Stimulated activated naive CD8-positive, alpha-beta T cell treated with anti-CD3 and anti-CD28 coated beads, Interleukin-15, amount 100 ng/mL, for 72 hours (primary cell): Measurements from ENCODE around the gene ITGB2.
"Not testable (repeated sequence)": the region's sequence is repeated elsewhere in the genome, so short reads cannot be mapped to it uniquely, and the experiment has no call there.

ENCODE experiments used
- ATAC-seq: fragments of 150-1000 bp; cut with Tn5 transposase; 2 replicates; pipeline ENCODE4 v1.10.0; 2021; ENCODE audit warnings: mild to moderate bottlenecking, moderate library complexity
- DNase-seq, 2 donors: peaks; one replicate each; pipeline ENCODE4 v3.0.0; 2021 to 2022
- H3K27ac Mint-ChIP-seq, 2 donors: one replicate each; pipeline ENCODE4 v1.8.0; 2022; ENCODE audit warnings: mild to moderate bottlenecking in 2 of 2, mixed read lengths in 2 of 2, moderate library complexity in 2 of 2
- H3K27me3 Mint-ChIP-seq: one replicate; pipeline ENCODE4 v1.8.0; 2022; ENCODE audit warnings: mixed read lengths
- H3K4me1 Mint-ChIP-seq: one replicate; pipeline ENCODE4 v1.8.0; 2022; ENCODE audit warnings: mild to moderate bottlenecking, mixed read lengths
- H3K4me3 Mint-ChIP-seq, 2 donors: one replicate each; pipeline ENCODE4 v1.8.0; 2022; ENCODE audit warnings: mild to moderate bottlenecking in 2 of 2, mixed read lengths in 2 of 2, moderate library complexity in 1 of 2
- H3K9me3 Mint-ChIP-seq, 2 donors: one replicate each; pipeline ENCODE4 v1.8.0; 2022; ENCODE audit warnings: mixed read lengths in 2 of 2

Gene ITGB2

DNA sequence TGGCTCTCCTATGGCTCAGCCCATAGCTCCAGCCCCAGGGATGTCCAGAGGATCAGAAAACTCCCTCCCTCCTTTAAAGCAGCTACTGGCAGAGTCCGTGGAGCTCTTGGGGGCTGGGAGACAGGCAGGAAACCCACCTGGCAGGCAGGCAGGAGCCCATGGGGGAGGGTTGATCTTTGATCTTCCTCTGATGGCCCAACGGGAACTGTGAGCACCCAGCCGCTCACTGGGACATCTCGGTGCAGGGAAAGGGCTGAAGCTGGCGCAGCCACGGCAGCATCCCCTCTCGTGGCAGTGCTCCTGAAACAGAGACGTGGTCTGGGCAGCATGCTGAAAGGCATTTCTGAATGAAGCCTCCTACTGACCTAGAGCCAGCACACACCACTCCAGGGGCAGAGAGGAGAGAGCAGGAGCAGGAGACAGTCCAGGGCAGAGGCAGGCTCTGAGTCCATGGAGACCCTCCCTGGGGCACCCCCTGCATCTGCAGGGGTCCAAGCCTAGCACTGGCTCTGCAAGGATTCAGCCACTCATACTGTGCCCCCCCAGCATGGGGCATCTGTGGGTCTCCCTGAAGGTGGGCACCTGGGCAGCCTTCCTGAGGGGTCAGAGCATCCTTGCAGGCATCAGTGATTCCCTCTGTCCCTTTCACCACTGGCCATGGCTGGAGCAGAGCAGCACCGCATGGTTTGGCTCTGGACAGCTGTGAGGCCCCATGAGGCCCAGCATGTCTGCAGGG lies 14.3 kb upstream of the ITGB2 start:
- Mint-ChIP-seq H3K4me3 (no peak overlapping the region), H3K27me3 (no peaks in the 10 kb centered on the region), H3K4me1 (peaks cover 36% of the 10 kb centered on the region), H3K9me3 (no peaks in the 10 kb centered on the region), H3K27ac (no peak overlapping the region)
- ATAC-seq (no peak), DNase-seq (no peak)

DNA sequence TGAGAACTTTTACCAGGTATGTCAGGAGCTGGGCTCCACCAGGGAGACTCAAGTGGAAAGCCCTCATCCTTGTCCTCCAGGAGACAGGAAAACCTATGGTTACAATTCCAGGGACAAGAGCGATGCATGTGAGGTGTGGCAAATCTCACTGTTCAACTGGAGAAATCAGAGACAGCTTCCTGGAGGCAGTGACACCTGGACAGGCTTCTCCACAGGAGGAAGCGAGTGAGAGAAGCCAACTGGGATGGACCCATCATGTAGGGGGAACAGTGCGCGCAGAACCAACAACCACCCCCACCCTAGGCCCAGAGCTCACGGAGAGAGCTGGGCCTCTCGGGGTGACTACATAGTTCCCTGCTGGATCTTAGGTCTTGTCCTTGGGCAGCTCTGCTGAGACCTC lies 13.6 kb upstream of the ITGB2 start:
- no peaks in the 10 kb centered on the region for H3K27me3 Mint-ChIP-seq
- DNase-seq (no peak), ATAC-seq (no peak)
- H3K4me1 Mint-ChIP-seq = peaks cover 39% of the 10 kb centered on the region
- H3K4me3 Mint-ChIP-seq = no peak overlapping the region
- H3K27ac Mint-ChIP-seq = no peak overlapping the region
- no peaks in the 10 kb centered on the region for H3K9me3 Mint-ChIP-seq

DNA sequence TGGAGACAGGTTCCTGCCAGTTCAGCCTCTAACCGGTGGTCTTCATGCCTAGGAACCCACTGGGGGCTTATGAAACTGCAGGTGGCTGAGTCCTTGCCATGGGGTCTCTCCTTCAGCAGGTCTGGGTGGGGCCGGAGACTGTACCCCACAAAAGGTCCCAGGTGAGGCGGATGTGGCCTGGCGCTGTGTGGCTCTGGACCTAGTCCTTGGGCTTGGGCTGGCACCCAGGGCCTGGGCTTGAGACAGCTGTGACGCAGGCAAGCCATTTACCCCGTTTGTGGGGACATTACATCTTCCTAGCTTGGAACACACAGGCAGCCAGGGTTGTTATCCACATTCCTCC lies 13.2 kb upstream of the ITGB2 start:
- peaks cover 39% of the 10 kb centered on the region for H3K4me1 Mint-ChIP-seq
- H3K27me3 Mint-ChIP-seq = no peaks in the 10 kb centered on the region
- DNase-seq (no peak), ATAC-seq (no peak)
- no peak overlapping the region for H3K4me3 Mint-ChIP-seq
- no peaks in the 10 kb centered on the region for H3K9me3 Mint-ChIP-seq
- no peak overlapping the region for H3K27ac Mint-ChIP-seq

DNA sequence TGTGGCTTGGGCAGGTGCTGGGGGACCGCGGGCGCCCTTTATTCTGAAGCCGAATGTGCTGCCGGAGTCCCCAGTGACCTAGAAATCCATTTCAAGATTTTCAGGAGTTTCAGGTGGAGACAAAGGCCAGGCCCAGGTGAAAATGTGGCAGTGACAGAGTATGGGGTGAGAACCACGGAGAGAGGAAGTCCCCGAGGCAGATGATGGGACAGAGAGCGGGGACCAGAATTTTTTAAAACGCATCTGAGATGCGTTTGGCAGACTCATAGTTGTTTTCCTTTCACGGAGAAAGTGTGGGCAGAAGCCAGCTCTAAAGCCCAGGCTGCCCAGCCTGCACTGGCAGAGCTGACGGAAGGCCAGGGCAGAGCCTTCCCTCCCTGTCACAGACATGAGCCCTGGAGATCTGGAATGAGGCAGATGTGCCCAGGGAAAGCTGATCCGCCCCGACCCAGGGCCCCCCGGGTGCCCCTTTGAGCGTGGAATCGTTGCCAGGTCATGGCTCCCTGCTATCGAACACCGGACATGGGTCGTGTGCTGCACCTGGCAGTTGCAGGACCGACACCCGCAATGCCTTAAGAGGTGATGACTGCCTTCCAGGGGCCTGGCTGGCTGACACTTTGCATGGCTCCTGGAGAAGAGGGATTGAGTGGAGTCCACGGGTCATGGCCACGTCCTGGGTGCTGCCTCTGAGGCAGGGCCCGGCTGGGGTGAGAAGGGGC lies 12.7 kb upstream of the ITGB2 start:
- H3K4me3 Mint-ChIP-seq = peak overlapping the region in 1 of 2 donors; percentile 92
- H3K4me1 Mint-ChIP-seq = peaks cover 39% of the 10 kb centered on the region
- no peaks in the 10 kb centered on the region for H3K9me3 Mint-ChIP-seq
- DNase-seq = no peak
- no peaks in the 10 kb centered on the region for H3K27me3 Mint-ChIP-seq
- no peak for ATAC-seq
- no peak overlapping the region for H3K27ac Mint-ChIP-seq

DNA sequence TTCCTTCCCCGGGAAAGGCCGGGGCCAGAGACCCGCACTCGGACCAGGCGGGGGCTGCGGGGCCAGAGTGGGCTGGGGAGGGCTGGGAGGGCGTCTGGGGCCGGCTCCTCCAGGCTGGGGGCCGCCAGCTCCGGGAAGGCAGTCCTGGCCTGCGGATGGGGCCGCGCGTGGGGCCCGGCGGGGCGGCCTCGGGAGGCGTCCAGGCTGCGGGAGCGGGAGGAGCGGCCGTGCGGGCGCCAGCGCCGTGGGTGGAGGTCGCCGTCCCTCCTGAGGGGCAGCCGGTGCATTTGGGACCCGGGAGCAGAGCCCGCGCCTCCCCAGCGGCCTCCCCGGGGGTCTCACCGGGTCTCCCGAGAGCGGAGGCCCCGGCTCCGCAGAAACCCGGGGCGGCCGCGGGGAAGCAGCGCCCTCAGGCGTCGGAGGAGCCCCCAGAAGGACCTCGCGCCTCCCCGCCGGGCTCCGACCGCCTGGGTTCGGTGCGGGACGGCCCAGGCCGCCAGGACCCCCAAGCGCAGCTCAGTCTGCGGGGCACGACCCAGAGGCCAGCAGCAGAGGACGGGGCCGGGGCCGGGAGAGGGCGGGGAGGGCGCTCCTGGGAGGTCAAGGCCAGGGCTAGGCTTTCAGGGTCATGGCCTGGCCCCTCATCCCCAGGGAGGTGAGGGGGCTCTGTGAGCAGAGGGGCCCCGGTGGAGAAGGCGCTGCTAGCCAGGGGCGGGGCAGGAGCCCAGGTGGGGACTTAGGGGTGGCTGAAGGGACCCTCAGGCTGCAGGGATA lies 11.9 kb upstream of the ITGB2 start:
- Mint-ChIP-seq H3K4me3 (peak overlapping the region; percentile 74 to 92), H3K9me3 (no peaks in the 10 kb centered on the region), H3K4me1 (peaks cover 47% of the 10 kb centered on the region), H3K27me3 (no peaks in the 10 kb centered on the region), H3K27ac (no peak overlapping the region)
- DNase-seq = peak in 1 of 2 donors; percentile 79
- ATAC-seq = peak; percentile 44

DNA sequence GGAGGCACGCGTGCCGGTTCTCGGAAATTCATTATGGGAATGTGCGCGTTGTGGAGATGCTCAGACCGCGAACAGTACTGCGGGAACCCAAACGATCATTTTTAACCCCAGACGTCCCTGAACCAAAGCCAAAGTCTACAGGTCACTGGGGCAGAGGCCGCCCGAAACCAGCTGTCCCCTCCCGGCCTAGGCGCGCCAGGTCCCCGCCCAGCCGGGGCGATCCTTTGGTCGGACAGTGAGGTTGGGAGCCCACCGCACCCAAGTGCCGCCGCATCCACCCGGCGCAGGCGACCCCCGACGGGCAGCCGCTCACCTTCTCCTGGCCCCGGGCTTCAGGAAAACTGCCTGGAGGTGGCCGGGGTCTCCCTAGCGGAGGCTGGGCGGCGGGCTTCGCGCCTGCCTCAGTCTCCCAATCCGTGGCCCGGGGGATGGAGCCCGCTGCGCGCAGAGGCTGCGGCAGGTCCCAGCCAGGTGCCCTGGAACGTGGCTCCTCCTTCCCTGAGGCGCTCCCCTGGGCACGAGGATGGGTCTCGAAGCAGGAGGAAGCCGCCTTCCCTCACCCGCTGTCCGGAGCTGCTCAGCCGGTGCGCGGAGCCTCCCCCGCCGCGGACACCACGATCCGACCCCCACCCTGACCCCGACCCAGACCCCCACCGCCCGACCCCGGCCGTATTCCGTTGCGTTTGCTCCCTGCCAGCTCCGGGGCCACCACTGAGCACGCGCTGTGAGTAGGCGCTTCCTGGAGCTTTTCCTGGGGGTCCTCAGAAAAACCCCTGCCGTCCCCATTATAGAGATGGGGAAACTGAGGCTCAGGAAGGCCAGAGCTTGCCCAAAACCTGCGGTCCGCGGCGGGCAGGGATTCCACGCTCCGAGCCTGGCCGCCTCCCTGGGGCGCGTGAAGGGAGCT lies 11.1 kb upstream of the ITGB2 start:
- peaks cover 55% of the 10 kb centered on the region for H3K4me1 Mint-ChIP-seq
- H3K9me3 Mint-ChIP-seq = no peaks in the 10 kb centered on the region
- no peaks in the 10 kb centered on the region for H3K27me3 Mint-ChIP-seq
- ATAC-seq (no peak), DNase-seq (no peak)
- peak overlapping the region; percentile 87 to 92 for H3K4me3 Mint-ChIP-seq
- H3K27ac Mint-ChIP-seq = peak overlapping the region; percentile 85 to 86

DNA sequence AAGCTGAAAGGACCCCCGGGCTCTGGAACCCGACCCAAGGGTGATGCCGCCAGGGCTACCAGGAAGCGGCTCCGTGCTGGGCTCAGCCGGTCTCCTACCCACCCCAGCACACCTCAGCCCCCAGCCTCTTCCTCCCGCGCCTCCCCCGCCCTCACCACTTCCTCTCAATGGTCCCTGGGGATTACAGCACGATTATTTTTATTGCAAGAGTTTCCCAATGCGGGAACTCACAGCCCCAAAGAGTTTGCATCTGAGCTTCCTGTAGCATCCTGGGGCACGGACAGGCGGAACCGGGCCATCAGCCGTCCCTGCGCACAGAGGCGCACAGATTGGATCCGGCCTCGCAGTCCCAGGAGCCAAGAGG lies 10.4 kb upstream of the ITGB2 start:
- Mint-ChIP-seq H3K4me3 (peak overlapping the region; percentile 87 to 92), H3K27ac (peak overlapping the region; percentile 77 to 86), H3K4me1 (peaks cover 61% of the 10 kb centered on the region), H3K9me3 (no peaks in the 10 kb centered on the region), H3K27me3 (no peaks in the 10 kb centered on the region)
- DNase-seq = no peak
- ATAC-seq = no peak

DNA sequence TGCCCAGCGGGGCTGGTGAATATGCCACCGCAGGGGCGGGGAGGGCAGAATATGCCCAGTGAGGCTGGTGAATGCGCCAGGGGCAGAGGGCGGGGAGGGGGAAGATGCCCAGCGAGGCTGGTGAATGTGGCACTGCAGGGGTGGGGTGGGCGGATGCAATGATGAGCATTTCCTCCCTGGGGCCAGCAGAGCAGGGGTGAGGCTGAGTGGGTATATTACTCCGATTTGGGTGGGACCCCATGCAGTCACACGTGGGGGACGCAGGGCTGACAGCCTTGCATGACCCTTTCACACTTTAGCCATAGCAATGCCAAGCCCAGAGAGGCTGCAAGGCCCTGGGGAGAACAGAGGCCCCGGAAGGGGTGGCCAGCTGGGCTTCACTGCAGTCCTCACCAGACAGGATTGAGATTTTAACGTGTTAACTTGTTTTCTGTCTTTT lies 9.9 kb upstream of the ITGB2 start:
- Mint-ChIP-seq H3K4me3 (peak overlapping the region; percentile 87 to 92), H3K4me1 (peaks cover 67% of the 10 kb centered on the region), H3K27ac (no peak overlapping the region), H3K27me3 (no peaks in the 10 kb centered on the region), H3K9me3 (no peaks in the 10 kb centered on the region)
- DNase-seq (peak in 1 of 2 donors; percentile 60), ATAC-seq (peak; percentile 24)

DNA sequence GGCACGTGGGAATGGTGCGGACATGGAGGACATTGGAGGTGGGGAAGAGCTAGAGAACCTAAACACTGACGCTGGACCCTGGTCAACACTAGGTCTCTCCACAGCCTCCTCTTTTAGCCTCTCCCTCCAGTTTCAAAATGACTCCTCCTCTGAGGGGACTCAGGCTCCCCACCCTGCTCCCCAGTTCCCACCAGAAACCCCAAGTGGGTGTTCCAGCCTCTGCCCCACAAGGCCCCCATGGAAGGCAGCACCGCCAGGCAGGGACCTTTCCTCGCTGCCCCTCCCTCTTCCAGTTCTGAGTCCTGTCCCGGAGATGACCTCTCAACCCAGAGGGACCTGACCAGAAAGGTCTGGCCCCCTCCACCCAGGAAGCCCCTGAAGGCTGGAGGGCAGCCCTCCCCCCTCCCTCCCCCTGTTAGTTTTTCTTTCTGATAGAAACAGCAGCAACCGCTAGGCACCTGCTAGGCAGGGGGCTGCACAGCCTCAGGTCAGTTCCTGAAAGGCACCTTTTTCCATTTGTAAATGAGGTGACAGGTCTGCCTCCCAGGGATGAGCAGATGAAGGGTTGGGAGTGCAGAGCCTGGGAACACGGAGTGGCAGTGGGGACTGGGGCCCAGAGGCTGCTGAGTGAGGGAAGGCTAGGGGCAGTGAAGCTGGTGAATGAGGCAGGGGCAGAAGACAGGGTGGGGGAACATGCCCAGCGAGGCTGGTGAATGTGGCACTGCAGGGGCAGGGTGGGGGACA lies 9.3 kb upstream of the ITGB2 start:
- Mint-ChIP-seq H3K4me3 (peak overlapping the region; percentile 87 to 92), H3K27me3 (no peaks in the 10 kb centered on the region), H3K9me3 (no peaks in the 10 kb centered on the region), H3K4me1 (peaks cover 73% of the 10 kb centered on the region), H3K27ac (peak overlapping the region; percentile 73 to 82)
- DNase-seq (no peak), ATAC-seq (peak; percentile 0)

DNA sequence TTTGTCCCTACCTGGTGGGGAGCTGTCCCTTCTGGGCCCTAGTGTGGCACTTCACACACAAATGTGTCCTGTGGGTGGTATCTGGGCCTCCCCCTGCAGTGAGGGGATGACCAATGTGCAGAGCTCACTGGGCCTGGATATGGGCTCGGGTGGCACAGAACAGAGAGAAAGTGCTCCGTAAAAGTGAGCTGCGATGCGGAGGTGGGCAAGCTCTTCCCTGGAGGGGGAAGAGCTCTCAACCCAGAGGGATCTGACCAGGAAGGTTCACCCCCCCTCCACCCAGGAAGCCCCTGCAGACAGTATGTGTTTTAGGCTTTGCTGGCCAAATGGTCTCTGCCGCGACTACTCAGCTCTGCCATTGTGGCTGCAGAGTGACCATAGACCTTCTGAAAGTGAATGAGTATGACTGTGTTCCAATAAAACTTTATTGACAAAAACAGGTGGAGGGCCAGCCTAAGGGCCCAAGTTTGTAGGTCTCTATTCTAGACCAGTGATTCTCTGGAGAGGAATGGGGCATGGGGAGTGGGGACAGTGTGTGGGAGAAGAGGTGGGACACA lies 8.6 kb upstream of the ITGB2 start:
- Mint-ChIP-seq H3K27me3 (no peaks in the 10 kb centered on the region), H3K4me1 (peaks cover 79% of the 10 kb centered on the region), H3K27ac (peak overlapping the region in 1 of 2 donors; percentile 82), H3K9me3 (no peaks in the 10 kb centered on the region), H3K4me3 (peak overlapping the region; percentile 64 to 92)
- ATAC-seq (no peak), DNase-seq (no peak)

DNA sequence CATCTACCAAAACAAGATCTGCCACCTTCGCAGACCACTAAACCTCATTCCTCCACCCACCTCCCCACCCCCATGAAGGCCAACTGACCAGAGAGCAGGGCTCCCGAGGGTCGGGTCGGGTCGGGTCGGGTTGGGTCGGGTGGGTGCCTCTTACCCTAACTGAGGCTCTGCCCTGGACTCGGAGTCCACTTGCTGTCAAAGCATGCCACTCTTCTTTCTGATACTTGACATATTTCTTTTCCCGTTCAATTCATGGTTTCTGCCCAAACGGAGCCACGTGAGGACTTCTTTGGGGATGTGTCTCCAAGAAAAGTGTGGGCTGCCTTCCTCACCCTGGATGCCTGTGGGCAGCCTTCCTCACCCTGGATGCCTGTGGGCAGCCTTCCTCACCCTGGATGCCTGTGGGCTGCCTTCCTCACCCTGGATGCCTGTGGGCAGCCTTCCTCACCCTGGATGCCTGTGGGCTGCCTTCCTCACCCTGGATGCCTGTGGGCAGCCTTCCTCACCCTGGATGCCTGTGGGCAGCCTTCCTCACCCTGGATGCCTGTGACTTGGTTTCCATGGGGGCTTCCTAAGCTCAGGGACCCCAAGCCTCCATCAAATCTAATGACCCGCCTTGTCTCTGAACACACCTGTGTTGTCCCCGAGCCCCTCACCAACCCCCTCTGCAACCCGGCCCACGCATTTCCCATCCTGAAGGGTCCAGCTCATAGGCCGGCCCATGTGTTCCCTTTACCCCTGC lies 8.0 kb upstream of the ITGB2 start:
- Mint-ChIP-seq H3K4me1 (peaks cover 86% of the 10 kb centered on the region), H3K27ac (peak overlapping the region in 1 of 2 donors; percentile 8), H3K4me3 (peak overlapping the region; percentile 72 to 92)
- DNase-seq, H3K27me3 Mint-ChIP-seq, ATAC-seq, H3K9me3 Mint-ChIP-seq: not testable (repeated sequence)

DNA sequence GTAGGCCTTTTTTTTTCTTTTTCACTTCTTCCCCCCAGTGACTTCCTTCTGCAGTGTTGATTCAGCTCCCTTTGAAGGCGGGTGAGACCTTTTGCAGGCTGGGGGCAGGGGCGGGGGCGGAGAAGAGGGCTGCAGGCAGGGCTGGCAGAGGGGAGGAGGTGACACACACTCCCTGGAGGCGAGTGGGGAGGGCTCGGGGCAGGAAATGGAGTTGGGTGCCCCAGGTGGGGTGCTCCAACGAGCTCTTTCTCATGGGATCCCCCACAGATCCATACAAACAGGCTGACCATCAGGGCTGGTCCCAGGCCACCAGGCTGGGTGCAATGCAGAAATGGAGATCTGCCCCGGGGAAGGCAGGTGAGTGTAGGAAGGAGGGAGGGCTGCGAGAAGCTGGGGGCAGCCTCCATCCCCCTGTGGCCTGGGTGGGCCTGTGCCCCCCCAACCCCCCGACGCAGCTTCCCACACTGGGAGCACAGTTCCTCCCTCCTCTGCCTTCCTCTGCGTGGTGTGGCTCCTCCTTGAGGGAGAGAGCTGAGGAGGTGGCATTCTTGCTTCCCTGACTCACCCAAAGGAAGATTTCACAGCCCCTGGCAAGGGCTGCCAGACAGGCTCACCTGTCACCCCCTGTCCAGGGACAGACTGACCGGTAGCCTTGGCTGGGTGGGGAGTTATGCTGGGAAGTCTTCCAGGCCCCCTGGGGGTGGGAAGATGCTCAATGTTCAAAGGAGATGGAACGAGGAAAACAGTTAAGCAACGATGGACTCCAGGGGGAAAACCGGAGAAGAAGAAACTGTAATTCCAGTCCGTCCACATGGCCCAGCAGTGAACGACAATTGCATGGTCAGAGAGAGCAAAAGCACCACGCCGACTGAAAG lies 7.1 kb upstream of the ITGB2 start:
- H3K27ac Mint-ChIP-seq = peak overlapping the region; percentile 52 to 95
- no peaks in the 10 kb centered on the region for H3K9me3 Mint-ChIP-seq
- peak overlapping the region; percentile 71 to 72 for H3K4me3 Mint-ChIP-seq
- DNase-seq (peak; percentile 73 to 81), ATAC-seq (peak; percentile 85)
- peaks cover 88% of the 10 kb centered on the region for H3K4me1 Mint-ChIP-seq
- H3K27me3 Mint-ChIP-seq = no peaks in the 10 kb centered on the region

DNA sequence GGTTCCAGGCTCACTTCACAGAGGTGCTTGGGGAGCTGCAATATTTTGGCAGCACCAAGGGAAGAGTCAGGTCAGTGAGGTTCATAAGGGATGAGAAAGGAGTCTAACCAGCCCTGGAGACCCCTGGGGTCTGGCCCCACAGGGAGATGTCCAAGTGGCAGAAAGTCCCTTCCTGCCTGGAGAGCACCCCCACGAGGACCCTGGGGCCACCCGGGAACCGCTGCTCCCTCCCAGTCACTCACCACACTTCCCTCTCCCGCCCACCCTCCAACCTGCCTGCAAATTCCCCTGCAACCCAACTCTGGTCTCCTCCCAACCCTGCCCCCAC lies 6.5 kb upstream of the ITGB2 start:
- no peak for DNase-seq
- Mint-ChIP-seq H3K9me3 (no peaks in the 10 kb centered on the region), H3K27me3 (no peaks in the 10 kb centered on the region), H3K4me1 (peaks cover 92% of the 10 kb centered on the region), H3K27ac (peak overlapping the region; percentile 95 to 98), H3K4me3 (peak overlapping the region; percentile 71 to 72)
- peak; percentile 34 for ATAC-seq
